ENCODE measurements around the gene OR5B12. TPM values are rescaled to one million over a fixed set of nuclear protein-coding genes. Genes with fewer than 3 reads are reported as not detected.

The OR5B12 gene
- total RNA-seq: under 1 TPM in 1 of 2 donors, not detected in 1; 0.24 TPM

GRCh38 chr11:58442136-58442535 lies at the start of gene OR5B12:
OR5B12 (minus strand) TSS chr11:58442236; CDS start chr11:58440151, 2,085 bp downstream.
- peaks cover 7 to 11% of the 10 kb centered on the region in 2 donors for H3K9me3 Mint-ChIP-seq
- H3K4me3 Mint-ChIP-seq: no peak within 1 kb of the TSS
- ATAC-seq (replicated peaks in 1 of 2) (no peak), DNase-seq (no peak)
- H3K4me1 Mint-ChIP-seq (ENCODE audit: low read depth): no peaks in the 10 kb centered on the region
- H3K27me3 Mint-ChIP-seq (ENCODE audit: low read depth): no peaks in the 10 kb centered on the region
- no peak within 1 kb of the TSS for H3K27ac Mint-ChIP-seq
- peaks cover under 1 to 2% of the 10 kb centered on the region in 2 donors for H3K36me3 Mint-ChIP-seq (ENCODE audit: insufficient read depth in 2 of 2)

- no peaks in the 10 kb centered on the region for H3K9me3 Mint-ChIP-seq
- peaks cover 0 to 2% of the 10 kb centered on the region in 2 donors for H3K36me3 Mint-ChIP-seq (ENCODE audit: insufficient read depth in 2 of 2)
- H3K4me3 Mint-ChIP-seq: no peak overlapping the region
- H3K4me1 Mint-ChIP-seq (ENCODE audit: low read depth): peaks cover 7% of the 10 kb centered on the region
- DNase-seq: no peak
- no peaks in the 10 kb centered on the region for H3K27me3 Mint-ChIP-seq (ENCODE audit: low read depth)
- no peak overlapping the region for H3K27ac Mint-ChIP-seq
- ATAC-seq (replicated peaks in 1 of 2): no peak
Measured at GRCh38 chr11:58490827-58491226, 48.8 kb upstream of the OR5B12 start.

GRCh38 chr11:58487170-58487569 lies 45.1 kb upstream of the OR5B12 start:
- Mint-ChIP-seq H3K9me3 (peaks cover 1% of the 10 kb centered on the region in 2 donors), H3K27ac (no peak overlapping the region), H3K36me3 (ENCODE audit: insufficient read depth in 2 of 2) (no peaks in the 10 kb centered on the region), H3K27me3 (ENCODE audit: low read depth) (no peaks in the 10 kb centered on the region), H3K4me3 (no peak overlapping the region), H3K4me1 (ENCODE audit: low read depth) (no peaks in the 10 kb centered on the region)
- DNase-seq: no peak
- no peak for ATAC-seq (replicated peaks in 1 of 2)

GRCh38 chr11:58485961-58486360 lies 43.9 kb upstream of the OR5B12 start:
- peaks cover 1% of the 10 kb centered on the region in 2 donors for H3K9me3 Mint-ChIP-seq
- H3K36me3 Mint-ChIP-seq (ENCODE audit: insufficient read depth in 2 of 2): no peaks in the 10 kb centered on the region
- H3K27ac Mint-ChIP-seq: no peak overlapping the region
- H3K4me1 Mint-ChIP-seq (ENCODE audit: low read depth): no peaks in the 10 kb centered on the region
- H3K27me3 Mint-ChIP-seq (ENCODE audit: low read depth): no peaks in the 10 kb centered on the region
- DNase-seq: no peak
- ATAC-seq (replicated peaks in 1 of 2): no peak
- H3K4me3 Mint-ChIP-seq: no peak overlapping the region

- no peak for ATAC-seq (replicated peaks in 1 of 2)
- H3K9me3 Mint-ChIP-seq: peaks cover 12 to 19% of the 10 kb centered on the region in 2 donors
- no peaks in the 10 kb centered on the region for H3K4me1 Mint-ChIP-seq (ENCODE audit: low read depth)
- no peak overlapping the region for H3K27ac Mint-ChIP-seq
- DNase-seq: no peak
- no peaks in the 10 kb centered on the region for H3K27me3 Mint-ChIP-seq (ENCODE audit: low read depth)
- H3K4me3 Mint-ChIP-seq: no peak overlapping the region
- H3K36me3 Mint-ChIP-seq (ENCODE audit: insufficient read depth in 2 of 2): peaks cover 6 to 19% of the 10 kb centered on the region in 2 donors
Measured at GRCh38 chr11:58471892-58472291, 29.9 kb upstream of the OR5B12 start.

- Mint-ChIP-seq H3K36me3 (ENCODE audit: insufficient read depth in 2 of 2) (peaks cover 0 to 8% of the 10 kb centered on the region in 2 donors), H3K4me3 (no peak overlapping the region), H3K27me3 (ENCODE audit: low read depth) (no peaks in the 10 kb centered on the region), H3K9me3 (peaks cover 2 to 7% of the 10 kb centered on the region in 2 donors), H3K27ac (no peak overlapping the region), H3K4me1 (ENCODE audit: low read depth) (no peaks in the 10 kb centered on the region)
- ATAC-seq (replicated peaks in 1 of 2): no peak
- DNase-seq: no peak
Measured at GRCh38 chr11:58466293-58466692, 24.3 kb upstream of the OR5B12 start.

- no peaks in the 10 kb centered on the region for H3K4me1 Mint-ChIP-seq (ENCODE audit: low read depth)
- no peak overlapping the region for H3K27ac Mint-ChIP-seq
- H3K9me3 Mint-ChIP-seq: peaks cover 2 to 4% of the 10 kb centered on the region in 2 donors
- H3K27me3 Mint-ChIP-seq (ENCODE audit: low read depth): no peaks in the 10 kb centered on the region
- no peak overlapping the region for H3K4me3 Mint-ChIP-seq
- DNase-seq (no peak), ATAC-seq (replicated peaks in 1 of 2) (no peak)
- H3K36me3 Mint-ChIP-seq (ENCODE audit: insufficient read depth in 2 of 2): peaks cover 0 to 5% of the 10 kb centered on the region in 2 donors
Measured at GRCh38 chr11:58465690-58466089, 23.7 kb upstream of the OR5B12 start.

GRCh38 chr11:58451585-58451984 lies 9.5 kb upstream of the OR5B12 start:
- ATAC-seq (replicated peaks in 1 of 2): no peak
- no peaks in the 10 kb centered on the region for H3K4me1 Mint-ChIP-seq (ENCODE audit: low read depth)
- peaks cover 7 to 9% of the 10 kb centered on the region in 2 donors for H3K9me3 Mint-ChIP-seq
- no peaks in the 10 kb centered on the region for H3K36me3 Mint-ChIP-seq (ENCODE audit: insufficient read depth in 2 of 2)
- H3K4me3 Mint-ChIP-seq: no peak overlapping the region
- no peak overlapping the region for H3K27ac Mint-ChIP-seq
- H3K27me3 Mint-ChIP-seq (ENCODE audit: low read depth): peaks cover 28% of the 10 kb centered on the region
- DNase-seq: no peak

GRCh38 chr11:58446294-58446693 lies 4.3 kb upstream of the OR5B12 start:
- peaks cover 23% of the 10 kb centered on the region for H3K27me3 Mint-ChIP-seq (ENCODE audit: low read depth)
- H3K36me3 Mint-ChIP-seq (ENCODE audit: insufficient read depth in 2 of 2): peaks cover 0 to 2% of the 10 kb centered on the region in 2 donors
- no peak for DNase-seq
- H3K4me3 Mint-ChIP-seq: no peak overlapping the region
- no peaks in the 10 kb centered on the region for H3K4me1 Mint-ChIP-seq (ENCODE audit: low read depth)
- peaks cover 9 to 12% of the 10 kb centered on the region in 2 donors for H3K9me3 Mint-ChIP-seq
- H3K27ac Mint-ChIP-seq: no peak overlapping the region
- ATAC-seq (replicated peaks in 1 of 2): no peak

GRCh38 chr11:58444300-58444699 lies 2.3 kb upstream of the OR5B12 start:
- Mint-ChIP-seq H3K4me3 (no peak overlapping the region), H3K9me3 (peaks cover 9% of the 10 kb centered on the region in 2 donors), H3K27ac (no peak overlapping the region), H3K4me1 (ENCODE audit: low read depth) (no peaks in the 10 kb centered on the region), H3K27me3 (ENCODE audit: low read depth) (peaks cover 16% of the 10 kb centered on the region), H3K36me3 (ENCODE audit: insufficient read depth in 2 of 2) (peaks cover 0 to 2% of the 10 kb centered on the region in 2 donors)
- no peak for DNase-seq
- ATAC-seq (replicated peaks in 1 of 2): no peak

- DNase-seq (no peak), ATAC-seq (replicated peaks in 1 of 2) (no peak)
- Mint-ChIP-seq H3K4me1 (ENCODE audit: low read depth) (no peaks in the 10 kb centered on the region), H3K4me3 (no peak overlapping the region), H3K27ac (no peak overlapping the region), H3K36me3 (ENCODE audit: insufficient read depth in 2 of 2) (peaks cover 0 to 3% of the 10 kb centered on the region in 2 donors), H3K9me3 (peaks cover 3 to 5% of the 10 kb centered on the region in 2 donors), H3K27me3 (ENCODE audit: low read depth) (no peaks in the 10 kb centered on the region)
Measured at GRCh38 chr11:58438486-58438885, 3.5 kb downstream of the OR5B12 start.

- H3K27ac Mint-ChIP-seq: no peak overlapping the region
- no peaks in the 10 kb centered on the region for H3K4me1 Mint-ChIP-seq (ENCODE audit: low read depth)
- H3K27me3 Mint-ChIP-seq (ENCODE audit: low read depth): no peaks in the 10 kb centered on the region
Measured at GRCh38 chr11:58434217-58434616, 7.8 kb downstream of the OR5B12 start.

GRCh38 chr11:58433638-58434203 lies 8.3 kb downstream of the OR5B12 start:
- ATAC-seq (replicated peaks in 1 of 2) (no peak), DNase-seq (no peak)
- H3K4me1 Mint-ChIP-seq (ENCODE audit: low read depth): no peaks in the 10 kb centered on the region
- no peak overlapping the region for H3K27ac Mint-ChIP-seq
- H3K9me3 Mint-ChIP-seq: peaks cover 2 to 8% of the 10 kb centered on the region in 2 donors
- no peak overlapping the region for H3K4me3 Mint-ChIP-seq
- no peaks in the 10 kb centered on the region for H3K27me3 Mint-ChIP-seq (ENCODE audit: low read depth)
- H3K36me3 Mint-ChIP-seq (ENCODE audit: insufficient read depth in 2 of 2): peaks cover 0 to 5% of the 10 kb centered on the region in 2 donors

More at GRCh38 chr11:58434217-58434616, 7.8 kb downstream of the OR5B12 start:
- Mint-ChIP-seq H3K4me3 (no peak overlapping the region), H3K36me3 (ENCODE audit: insufficient read depth in 2 of 2) (peaks cover 0 to 3% of the 10 kb centered on the region in 2 donors), H3K9me3 (peaks cover 3 to 7% of the 10 kb centered on the region in 2 donors)
- no peak for ATAC-seq (replicated peaks in 1 of 2)
- DNase-seq: no peak

- Mint-ChIP-seq H3K4me1 (ENCODE audit: low read depth) (no peaks in the 10 kb centered on the region), H3K27ac (no peak overlapping the region), H3K27me3 (ENCODE audit: low read depth) (peaks cover 3% of the 10 kb centered on the region), H3K9me3 (peaks cover 2 to 4% of the 10 kb centered on the region in 2 donors), H3K36me3 (ENCODE audit: insufficient read depth in 2 of 2) (peaks cover 2% of the 10 kb centered on the region in 2 donors), H3K4me3 (no peak overlapping the region)
- ATAC-seq (replicated peaks in 1 of 2): no peak
- DNase-seq: no peak
Measured at GRCh38 chr11:58429273-58429672, 12.8 kb downstream of the OR5B12 start.

Measured in activated T-cell treated with anti-CD3 and anti-CD28 coated beads, Interleukin-2, amount 50 U/mL, for 72 hours (primary cell).